Stimulated activated CD4-positive, alpha-beta T cell treated with anti-CD3 and anti-CD28 coated beads, Interleukin-2, amount 100 ng/mL, for 24 hours (primary cell): ENCODE measurements around the gene EID2.

Experiments
- DNase-seq, 2 donors: peaks; one replicate each; pipeline ENCODE4 v3.0.0-alpha.2; 2020

The EID2 gene, protein sequence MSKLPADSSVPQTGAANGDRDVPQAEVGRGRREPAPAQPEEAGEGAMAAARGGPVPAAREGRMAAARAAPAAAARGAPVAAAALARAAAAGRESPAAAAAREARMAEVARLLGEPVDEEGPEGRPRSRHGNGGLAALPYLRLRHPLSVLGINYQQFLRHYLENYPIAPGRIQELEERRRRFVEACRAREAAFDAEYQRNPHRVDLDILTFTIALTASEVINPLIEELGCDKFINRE

DNA sequence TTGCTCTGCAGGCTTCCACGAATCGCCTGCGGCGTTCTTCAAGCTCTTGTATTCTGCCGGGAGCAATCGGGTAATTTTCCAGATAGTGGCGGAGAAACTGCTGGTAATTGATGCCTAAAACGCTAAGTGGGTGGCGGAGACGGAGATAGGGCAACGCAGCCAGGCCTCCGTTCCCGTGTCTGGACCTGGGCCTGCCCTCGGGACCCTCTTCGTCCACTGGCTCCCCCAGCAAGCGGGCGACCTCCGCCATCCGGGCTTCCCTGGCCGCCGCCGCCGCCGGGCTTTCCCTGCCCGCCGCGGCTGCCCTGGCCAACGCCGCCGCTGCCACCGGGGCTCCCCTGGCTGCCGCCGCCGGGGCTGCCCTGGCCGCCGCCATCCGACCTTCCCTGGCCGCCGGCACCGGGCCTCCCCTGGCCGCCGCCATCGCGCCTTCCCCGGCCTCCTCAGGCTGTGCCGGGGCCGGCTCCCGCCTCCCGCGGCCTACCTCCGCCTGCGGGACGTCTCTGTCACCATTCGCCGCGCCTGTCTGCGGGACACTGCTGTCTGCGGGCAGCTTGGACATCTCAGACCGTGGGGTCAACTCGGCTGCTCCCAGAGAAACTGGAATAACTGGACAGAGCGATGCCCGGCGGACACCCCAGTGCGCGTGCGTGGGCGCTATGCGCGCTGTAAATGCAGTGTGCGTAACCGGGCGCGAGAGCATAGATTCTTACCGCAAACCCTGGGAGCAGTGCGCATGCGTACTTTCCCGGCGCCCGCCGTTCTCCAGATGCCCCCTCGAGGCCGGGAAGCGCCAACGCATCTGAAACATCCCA lies at the start of gene EID2:
Gene EID2, minus strand, starts transcription at position 644 of the 815 bp plus-strand sequence. Its CDS starts 82 bp downstream, at position 562.
- peak; percentile 95 to 96 for DNase-seq

DNA sequence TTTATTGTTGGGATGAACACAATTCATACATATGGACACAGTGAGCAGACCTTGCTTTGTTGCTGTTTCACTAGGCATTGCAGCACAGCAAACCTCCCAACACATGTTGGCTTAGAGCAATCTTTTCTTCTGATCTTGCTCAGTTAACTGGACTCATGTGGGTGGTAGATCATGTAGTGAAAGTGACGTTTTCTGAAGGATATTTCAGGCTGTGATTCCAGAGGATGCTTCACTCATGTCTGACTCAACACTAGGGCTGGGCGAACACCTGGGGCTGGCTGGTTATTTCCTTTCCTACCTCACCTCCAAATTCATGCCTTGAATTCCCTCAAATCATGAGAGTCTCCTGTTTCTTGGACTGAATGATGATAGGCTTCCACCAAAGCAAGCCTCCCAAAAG lies 48.1 kb upstream of the EID2 start:
- no peak for DNase-seq

DNA sequence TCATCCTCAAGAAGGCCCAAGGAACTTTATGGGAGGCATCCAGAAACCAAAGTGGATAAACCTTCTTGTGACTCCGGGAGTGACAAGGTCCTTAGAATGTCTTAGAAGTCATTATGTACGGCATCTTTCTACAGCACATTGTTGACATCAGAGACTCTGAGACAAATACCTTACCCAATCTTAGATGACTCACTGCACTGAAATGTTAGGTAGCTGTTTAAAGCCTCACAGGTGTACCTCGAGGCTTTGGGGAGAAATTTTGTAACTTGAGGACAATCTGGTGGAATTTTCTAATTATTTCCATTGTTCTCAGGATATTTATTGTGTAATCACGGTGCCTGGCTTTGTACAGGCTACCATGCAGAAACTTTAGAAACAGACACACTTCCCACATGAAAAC lies 47.5 kb upstream of the EID2 start:
- no peak for DNase-seq

DNA sequence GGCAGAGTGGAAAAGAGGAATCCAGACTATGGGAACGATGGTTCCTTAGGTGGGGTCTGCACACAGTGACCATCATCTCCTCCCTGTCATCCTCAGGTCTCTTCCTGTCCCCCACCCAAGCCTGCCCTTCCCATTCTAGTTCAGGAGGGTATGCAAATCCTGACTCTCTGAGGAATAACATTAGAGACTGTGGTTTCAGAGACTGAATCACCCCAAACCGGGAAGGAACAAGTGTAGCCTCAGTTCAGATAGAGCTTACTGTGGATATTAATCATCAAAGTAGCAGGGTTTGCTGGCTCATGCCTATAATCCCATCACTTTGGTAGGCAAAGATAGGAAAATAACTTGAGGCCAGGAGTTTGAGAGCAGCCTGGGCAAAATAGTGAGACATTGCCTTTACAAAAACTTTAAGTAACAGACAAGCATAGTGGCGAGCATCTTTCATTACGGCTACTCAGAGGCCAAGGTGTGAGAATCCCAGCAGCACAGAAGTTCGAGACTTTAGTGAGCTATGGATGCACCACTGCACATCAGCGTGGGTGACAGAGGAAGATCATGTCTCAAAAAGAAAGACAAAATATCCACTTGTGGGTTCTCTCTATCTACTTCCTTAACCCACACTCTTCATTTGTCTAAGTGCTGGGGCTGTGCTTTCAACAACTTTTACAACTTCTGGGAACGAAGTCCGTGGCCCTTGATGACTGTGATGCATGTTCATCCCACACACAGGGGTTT lies 43.1 kb upstream of the EID2 start:
- peak in 1 of 2 donors; percentile 8 for DNase-seq

DNA sequence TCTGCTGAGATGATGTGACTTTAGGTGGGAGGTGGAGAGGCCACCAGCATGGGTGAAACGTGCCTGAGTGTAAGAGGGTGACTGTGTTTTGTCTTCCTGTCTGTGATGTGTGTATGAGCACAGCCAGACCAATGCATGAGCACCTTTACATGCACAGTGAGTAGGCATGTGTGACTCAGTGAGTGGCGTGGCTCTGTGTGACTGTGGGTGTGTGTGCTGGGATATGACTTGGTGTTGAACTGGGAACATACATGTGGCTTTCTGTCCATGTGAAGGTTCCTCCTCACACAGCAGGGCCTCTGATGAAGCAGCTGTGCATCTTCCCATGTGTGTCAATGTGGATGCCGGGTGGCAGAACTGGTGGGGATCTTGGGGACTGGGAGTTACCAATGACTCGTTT lies 42.5 kb upstream of the EID2 start:
- peak; percentile 28 to 47 for DNase-seq

DNA sequence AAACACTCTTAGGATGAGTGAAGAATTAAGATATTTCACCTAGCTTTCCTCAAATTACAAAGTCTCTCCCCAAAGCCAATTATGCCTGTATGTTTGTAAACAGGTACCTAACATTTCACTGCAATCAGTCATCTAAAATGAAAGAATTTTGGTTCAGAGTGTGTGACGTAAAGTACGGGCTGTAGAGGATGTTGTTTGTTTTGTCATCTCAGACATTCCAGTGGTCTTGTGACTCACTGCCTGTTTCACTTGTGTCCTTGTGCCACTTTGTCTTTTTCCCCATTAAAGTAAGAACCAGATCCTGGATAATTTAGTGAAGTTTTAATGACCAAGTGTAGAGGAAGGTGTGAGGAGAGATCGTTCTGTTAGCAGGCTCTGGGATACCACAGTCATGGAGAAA lies 28.6 kb upstream of the EID2 start:
- no peak for DNase-seq

DNA sequence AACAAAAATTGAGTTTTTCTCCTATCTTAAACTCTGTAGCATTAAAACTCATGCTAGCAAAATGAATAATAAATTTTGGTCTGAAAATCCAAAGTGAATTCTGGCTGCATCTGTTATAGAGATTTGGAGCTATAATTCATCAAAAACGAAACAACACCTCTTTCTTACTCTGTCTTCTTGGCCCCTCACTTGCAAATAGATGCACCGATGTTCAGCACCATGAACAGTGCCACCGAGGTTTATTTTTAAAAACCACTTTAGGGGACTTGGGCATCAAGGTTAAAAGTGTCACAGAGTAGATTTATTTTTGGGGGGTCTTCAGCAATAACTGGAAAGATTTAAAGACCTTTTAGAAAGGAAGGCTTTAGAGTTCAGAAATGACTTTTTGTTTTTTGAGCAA lies 26.1 kb upstream of the EID2 start:
- DNase-seq = no peak

DNA sequence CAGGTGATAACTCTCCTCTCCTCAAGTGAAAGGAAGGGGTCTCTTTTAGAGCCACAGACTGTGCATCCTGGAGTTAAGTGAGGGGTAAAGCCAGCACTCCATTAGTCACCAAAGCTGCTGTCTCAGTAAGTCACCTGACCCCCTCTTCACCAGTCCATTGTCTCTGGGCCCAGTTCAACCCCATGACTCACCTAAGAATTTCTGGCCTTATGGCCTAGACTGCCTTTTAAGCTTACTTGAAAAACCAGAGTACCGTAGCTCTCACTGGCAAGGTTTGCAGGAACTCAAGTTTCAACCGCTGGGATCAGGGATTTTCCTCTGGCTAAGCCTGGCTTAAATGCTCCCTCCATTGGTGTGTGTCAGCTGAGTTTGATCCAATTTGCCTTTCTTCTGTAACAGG lies 23.4 kb upstream of the EID2 start:
- no peak for DNase-seq

DNA sequence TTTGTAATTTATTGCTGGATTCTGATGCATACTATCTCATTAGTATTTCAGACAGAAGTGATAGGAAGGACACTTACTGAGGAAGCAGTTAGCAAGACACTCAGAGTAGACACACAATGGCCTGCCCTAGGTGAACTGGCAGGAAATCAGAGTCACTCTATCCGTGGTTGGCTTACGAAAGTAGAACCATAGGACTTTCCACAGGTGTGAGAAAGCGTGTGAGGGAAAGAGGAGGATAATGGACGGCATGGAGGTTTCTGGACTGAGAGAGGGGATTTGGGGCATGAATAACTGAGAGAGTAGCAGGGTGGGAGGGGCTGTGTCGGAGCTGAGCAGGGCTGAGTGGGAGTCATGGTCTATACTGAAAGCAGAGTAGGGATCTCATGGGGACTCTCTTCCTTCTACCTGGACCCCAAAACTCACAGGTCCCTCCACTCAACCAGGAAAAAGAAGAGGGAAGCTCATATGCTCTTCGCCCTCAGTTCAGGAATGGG lies 18.7 kb upstream of the EID2 start:
- no peak for DNase-seq

DNA sequence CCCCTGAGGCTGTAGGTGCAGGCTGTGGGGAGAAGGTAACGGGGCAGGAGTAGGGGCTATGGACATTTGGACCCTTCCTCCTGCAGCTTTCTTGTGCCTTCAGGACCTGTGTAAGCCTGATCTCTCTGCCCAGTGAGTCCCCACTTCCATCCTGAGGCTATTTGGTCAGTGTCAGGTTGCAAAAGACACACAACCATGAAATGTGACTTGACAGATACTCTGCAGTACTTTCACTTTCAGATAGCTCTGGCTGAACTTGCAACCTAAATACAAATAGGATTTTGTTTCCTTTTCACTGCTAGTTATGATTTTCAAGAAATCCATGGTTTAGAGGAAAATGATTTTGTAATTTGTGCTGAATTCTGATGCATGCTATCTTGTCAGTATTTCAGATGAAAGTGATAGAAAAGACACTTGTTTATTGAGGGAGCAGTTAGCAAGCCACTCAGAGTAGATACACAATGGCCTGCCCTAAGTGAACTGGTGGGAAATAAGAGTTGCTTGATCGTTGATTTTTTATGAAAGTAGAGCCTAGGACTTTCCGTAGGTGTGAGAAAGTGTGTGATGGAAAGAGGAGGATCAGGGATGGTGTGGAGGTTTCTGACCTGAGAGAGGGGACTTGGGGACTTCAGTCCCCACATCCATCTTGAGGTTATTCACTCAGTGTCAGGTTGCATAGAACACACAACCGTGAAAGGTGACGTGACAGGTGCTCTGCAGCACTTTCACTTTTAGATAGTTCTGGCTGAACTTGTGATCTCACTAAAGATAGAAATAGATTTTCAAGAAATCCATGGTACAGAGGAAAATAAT lies 18.1 kb upstream of the EID2 start:
- DNase-seq = no peak

DNA sequence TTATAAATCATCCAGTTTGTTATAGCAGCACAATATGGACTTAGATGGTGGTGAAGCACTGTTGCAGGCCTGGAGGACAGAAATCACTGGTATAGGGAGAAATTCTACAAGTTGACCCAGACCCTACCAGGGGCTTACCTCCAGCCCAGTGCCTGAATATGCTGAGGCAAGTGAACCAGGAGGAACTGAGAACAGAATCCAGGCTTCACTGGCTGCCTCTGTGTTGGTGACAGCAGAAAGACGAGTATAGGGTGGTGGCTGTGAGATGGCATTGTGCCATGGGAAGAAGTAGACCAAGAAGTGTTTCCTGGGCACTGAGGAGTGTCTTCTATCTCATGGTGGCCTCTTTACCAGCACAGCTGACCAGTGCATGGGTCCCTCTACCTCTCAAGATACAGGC lies 15.9 kb upstream of the EID2 start:
- DNase-seq = no peak

DNA sequence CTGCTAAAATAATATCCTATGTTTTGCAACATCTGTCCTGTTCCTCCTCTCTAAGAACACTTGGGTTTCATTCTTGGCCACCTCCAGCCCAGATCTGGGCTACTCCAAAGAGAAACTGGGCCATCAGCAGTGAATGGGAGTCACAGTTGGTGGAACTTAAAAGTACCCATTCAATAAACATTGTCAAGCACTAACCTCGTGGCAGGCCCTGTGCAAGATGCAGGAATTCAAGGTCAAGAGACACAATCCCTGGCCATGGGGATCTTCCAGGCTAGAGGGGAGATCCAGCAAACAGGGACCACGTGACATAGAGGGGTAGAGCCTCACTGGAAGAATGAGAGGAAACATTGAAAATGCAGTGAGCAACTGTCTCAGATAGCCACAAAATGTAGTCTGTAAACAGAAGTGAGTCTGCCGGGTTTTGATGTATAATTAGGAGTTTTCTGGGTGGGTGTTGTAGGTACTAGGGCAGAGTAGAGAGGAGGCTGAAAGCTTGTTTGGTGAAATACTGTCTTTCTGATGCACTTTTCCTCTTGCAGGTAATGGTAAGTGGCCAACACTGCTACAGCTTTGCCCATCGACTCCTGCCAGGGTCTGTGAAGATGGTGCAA lies 14.8 kb upstream of the EID2 start:
- no peak for DNase-seq

DNA sequence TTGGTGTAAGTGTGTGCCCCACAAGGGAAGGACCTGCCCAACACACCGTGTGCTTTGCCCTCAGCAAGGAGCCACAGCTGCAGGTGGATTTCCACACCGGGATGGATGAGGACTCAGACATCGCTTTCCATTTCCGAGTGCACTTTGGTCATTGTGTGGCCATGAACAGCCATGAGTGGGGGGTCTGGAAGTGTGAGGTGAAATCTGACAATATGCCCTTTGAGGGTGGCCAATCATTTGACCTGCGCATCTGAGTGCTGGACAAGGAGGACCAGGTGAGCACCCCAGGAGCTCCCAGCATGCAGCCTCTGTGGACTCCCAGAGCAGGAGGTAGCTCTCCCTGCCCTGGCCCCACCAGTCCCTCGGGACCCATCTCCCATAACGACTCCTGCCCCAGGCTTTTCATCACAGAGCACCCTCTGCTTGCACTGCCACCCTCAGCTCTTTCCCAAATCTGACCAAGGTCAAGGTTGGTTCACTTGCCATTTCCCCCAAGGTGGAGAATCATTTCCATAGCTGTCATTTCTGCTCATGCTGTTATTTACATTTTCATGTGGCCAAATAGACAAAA lies 13.2 kb upstream of the EID2 start:
- no peak for DNase-seq

DNA sequence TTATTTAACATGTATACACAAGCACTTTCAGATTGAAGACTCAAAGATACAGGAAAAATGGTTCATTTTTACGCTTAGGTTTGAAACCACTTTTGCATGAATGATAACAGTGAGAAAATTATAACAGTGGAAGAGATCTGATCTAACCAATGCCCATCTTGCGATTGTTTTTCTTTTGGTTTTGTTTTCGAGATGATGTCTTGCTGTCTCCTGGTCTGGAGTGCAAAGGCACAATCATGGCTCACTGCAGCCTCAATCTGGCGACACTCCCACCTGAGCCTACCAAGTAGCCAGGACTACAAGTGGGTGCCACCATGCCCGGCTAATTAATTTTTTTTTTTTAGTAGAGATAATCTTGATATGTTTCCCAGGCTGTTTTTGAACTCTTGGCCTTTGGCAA lies 10.2 kb upstream of the EID2 start:
- no peak for DNase-seq

DNA sequence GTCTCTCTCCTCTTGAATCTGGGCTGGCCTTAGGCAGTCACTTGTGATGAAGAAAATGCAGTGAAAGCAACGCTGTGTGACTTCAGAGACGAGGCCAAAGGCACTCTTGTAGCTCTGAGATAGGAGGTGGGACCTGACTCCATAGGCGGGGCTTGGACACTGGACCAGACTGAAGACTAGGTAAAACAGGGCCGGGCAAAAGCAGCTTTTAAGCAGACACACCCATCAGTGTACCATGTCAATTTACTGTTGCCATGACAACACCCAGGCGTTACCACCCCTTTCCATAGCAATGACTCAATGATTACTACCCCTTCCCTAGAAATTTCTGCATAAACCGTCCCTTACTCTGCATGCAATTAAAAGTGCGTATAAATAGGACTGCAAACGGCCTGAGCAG lies 6.6 kb upstream of the EID2 start:
- DNase-seq = peak in 1 of 2 donors; percentile 12

DNA sequence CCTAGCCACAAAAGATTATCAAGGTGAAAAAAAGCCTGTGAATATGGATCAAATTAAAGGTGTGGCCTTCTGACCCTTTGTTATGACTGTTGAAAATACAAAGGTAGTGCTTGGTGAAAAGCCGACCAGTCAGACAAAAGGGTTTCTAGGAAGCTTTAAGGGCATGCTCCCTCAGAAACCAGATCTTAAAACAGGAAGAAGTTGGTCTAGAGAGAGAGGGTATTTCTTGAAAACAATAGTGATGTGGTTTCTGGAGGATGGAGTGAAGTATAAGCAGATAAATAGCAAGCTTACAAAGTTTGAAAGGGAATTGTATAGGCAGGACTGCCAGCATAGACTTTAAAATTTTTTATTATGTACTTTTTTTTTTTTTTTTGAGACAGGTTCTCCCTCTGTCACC lies 5.0 kb upstream of the EID2 start:
- DNase-seq = no peak

DNA sequence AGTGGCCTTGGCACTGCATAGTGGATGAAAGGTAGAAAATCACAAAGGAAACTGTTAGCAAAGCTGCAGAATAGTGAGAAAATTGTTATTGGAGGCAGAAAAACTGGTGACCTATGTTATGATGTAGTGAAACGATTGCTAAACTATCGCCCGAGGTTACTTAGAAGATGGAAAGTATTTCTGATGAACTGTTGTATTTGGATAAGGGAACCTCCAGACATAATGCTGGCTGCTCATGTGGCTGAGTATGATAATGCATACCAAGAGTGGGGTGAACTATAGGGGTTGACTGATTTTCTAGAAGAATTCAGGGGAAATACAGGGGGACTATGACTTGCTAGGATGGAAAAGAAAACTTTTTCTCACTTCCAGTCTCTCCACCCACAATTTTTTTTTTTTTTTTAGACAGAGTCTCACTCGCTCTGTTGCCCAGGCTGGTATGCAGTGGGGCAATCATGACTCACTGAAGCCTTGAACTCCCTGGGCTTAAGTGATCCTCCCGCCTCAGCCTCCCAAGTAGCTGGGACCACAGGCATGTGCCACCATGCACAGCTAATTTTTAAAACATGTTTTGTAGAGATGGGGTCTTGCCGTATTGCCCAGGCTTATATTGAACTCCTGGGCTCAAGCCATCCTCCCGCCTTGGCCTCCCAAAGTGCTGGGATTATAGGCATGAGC lies 4.4 kb upstream of the EID2 start:
- DNase-seq = peak in 1 of 2 donors; percentile 17

DNA sequence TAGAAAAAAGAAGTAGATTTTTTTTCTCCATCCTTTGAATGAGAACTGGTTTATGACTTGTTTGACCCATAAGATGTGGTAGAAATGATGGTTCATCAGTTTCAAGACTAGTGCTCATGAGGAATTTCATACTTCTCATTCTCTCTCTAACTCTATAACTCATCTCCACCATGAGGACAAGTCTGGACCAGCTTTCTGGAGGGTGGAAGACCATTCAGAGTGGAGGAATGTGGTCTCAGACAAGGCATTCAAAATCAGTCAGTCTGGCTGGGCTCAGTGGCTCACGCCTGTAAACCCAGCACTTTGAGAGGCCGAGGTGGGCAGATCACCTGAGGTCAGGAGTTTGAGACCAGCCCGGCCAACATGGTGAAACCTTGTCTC lies 3.5 kb upstream of the EID2 start:
- no peak for DNase-seq

DNA sequence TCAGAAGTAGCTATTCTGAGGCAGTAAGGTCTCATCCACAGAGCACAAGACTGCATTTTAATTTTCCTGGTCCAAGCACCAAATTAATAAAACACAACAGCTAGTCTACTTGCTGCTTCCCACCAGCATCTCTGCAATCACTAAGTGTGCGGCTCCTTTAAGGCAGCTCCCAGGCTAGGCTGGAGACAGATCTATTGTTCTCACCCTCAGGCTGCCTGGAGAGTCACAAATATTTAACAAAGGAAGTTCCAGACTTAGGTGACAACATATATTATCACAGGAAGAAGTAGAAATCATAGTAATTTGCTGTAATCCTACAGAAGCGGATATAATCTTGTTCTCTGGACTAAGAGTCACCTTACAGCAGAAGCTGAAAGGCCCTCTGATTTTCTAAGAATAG lies 2.2 kb upstream of the EID2 start:
- DNase-seq = no peak

DNA sequence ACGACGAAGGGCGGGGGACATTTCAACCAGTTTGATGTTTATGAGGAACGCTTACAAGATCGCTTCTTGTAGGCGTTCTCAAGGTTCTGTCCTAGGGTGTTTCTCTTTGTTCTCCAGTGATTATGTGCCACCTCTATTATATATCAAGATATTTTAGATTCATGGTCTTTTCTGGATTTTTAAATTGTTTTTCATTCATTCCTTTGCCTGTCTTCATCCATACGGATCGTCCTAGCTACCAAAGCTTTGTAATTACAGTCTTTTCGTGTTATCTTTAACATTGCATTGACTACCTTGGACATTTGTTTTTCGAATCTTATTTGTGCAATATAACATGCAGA lies 342 bp upstream of the EID2 start:
- no peak for DNase-seq

DNA sequence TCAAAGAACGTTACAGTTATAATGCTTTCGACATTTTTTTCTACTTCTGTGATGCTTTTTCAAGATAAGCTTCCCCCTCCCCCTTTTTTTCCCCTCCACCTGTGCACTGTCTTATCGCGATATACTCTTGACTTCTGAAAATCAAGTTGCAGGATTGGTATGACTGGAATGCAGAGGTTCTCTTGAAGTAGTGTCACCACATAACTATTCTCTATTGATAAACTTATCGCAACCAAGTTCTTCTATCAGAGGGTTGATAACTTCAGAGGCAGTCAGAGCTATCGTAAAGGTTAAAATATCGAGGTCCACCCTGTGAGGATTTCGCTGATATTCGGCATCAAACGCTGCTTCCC lies 820 bp downstream of the EID2 start:
- DNase-seq = no peak

DNA sequence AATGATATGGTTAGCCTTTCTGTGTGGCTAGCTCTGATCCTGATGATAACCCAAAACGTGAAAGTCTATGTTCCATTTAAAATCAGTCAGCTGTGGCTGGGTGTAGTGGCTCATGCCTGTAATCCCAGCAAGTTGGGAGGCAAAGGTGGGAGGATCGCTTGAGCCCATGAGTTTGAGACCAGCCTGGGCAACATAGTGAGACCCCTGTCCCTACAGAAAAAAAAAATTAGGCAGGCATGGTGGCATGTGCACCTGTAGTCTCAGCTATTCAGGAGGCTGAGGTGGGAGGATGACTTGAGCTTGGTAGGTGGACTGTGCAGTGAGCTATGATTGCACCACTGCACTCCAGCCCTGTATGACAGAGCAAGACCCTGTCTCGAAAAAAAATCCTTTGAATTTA lies 6.2 kb downstream of the EID2 start:
- DNase-seq = no peak
